SIG-M5 treated with dmso at 0.1 percent for 504 hours (cell line): ENCODE results near the gene GPR149.
"Not testable (repeated sequence)": the region's sequence is repeated elsewhere in the genome, so short reads cannot be mapped to it uniquely, and the experiment has no call there.

Experiments
- DNase-seq: peaks from one replicate; lab custom pipeline; 2025; ENCODE audit not compliant: unreplicated experiment; lab: John Stamatoyannopoulos, UW

The GPR149 gene, protein sequence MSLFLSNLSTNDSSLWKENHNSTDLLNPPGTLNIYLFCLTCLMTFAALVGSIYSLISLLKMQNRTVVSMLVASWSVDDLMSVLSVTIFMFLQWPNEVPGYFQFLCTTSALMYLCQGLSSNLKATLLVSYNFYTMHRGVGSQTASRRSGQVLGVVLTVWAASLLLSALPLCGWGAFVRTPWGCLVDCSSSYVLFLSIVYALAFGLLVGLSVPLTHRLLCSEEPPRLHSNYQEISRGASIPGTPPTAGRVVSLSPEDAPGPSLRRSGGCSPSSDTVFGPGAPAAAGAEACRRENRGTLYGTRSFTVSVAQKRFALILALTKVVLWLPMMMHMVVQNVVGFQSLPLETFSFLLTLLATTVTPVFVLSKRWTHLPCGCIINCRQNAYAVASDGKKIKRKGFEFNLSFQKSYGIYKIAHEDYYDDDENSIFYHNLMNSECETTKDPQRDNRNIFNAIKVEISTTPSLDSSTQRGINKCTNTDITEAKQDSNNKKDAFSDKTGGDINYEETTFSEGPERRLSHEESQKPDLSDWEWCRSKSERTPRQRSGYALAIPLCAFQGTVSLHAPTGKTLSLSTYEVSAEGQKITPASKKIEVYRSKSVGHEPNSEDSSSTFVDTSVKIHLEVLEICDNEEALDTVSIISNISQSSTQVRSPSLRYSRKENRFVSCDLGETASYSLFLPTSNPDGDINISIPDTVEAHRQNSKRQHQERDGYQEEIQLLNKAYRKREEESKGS

DNA sequence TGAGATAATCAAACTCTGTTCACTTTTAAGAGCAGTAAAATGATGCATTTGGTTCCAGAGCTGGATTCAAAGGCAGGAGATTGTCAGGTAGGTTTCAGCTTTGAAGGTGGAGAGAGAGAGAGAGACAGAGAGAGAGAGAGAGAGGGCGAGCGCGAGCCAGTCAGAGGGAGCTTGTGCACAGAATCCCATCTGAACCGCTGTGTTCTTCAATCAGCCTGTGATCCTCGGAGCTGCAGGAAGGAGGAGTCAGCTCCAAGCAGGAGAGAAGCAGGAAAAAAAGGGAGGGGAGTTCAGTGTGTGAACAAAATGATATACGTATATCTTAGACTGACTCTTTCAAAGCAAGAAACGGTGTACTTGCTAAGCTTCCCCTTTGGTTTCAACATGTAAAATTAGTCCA is at the start of gene GPR149:
TSS of gene GPR149 (minus strand) at position 177 of the 400 bp plus-strand sequence. CDS start 575 bp downstream, outside the sequence.
- no peak for DNase-seq

DNA sequence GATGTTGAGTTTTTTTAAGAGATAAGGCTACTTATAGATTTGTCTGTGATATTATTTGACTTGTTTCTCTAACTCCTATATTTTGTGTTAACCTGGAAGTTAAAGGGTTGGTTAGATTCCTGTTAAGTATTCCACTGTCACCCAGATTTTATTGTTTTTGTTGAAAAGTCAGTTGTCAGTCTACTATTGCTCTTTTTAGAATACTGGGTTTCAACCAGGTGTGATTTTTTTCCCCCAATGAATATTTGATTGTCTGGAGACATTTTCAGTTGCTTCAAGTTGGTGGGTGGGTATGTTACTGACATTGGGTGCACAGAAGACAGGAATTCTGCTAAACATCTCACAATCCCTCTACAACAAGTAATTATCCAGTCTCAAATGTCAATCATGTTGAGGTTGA is 43.8 kb upstream of the GPR149 start:
- DNase-seq: no peak

DNA sequence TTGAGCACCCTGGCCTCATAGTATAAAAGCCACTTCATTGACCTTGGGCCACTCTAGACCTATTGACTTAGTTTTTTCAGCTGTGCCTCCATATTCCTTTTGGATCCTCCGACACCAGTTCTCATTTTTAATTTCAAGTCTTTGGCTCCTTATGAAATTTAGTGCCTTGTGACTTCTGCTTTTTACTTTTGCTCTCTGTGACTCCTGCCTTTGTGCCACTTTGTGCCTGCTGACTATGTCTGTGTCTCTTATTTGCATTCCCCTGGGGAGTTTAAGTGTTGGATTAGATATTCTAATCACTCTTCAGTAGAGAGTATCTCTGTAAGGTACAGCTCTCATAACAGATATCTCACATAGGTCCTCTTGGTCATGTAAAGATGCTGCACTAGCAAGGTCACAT is 39.6 kb upstream of the GPR149 start:
- DNase-seq: no peak

DNA sequence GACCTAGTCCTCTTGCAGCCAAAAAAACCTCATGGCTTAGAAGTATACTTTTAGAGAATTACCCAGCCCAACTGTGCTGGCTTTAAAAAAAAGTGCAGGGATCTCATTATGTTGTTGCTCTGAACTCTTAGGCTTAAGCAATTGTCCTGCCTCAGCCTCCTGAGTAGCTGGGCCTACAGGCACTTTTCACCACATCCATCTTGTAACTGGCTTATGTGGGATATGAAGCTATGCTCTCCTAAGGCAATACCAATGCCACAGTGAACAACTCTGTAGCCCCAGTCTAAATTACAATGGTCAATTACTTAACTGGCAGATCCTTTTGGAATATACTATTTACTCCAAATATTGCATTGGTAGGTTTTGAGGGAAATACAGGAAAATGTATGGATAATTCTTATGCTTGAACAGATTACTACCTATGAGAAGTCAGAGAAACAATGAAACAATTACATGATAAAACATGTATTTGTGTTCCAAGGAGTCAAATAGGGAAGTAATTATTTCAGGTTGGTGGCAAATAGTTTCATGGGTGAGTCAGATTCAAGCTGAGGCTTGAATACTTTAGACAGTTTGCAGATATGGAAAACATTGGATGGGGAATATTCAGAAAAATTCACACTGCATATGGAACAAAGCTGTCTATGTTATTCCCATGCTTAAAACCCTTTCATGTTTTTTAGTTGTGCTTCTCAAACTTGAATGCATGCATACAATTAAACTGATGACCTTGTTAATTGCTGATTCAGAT is 34.6 kb upstream of the GPR149 start:
- no peak for DNase-seq

DNA sequence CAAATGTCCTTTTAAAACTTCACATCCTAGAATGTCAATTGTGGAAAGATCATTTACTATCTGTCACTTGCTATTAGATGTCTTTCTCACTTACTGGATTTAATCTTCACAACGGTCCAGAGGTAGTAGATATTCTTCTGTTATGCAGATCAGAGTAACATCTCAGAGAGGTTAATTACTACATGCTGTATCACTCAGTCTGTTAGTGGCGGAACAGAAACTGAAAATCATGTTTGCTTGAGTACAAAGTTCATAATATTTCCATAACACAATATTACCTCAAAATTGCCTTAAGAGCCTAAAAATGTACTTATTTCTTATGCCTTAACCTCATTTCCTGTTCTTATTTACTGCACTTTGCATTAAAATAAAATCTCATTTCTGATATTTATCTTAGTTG is 28.6 kb upstream of the GPR149 start:
- no peak for DNase-seq

DNA sequence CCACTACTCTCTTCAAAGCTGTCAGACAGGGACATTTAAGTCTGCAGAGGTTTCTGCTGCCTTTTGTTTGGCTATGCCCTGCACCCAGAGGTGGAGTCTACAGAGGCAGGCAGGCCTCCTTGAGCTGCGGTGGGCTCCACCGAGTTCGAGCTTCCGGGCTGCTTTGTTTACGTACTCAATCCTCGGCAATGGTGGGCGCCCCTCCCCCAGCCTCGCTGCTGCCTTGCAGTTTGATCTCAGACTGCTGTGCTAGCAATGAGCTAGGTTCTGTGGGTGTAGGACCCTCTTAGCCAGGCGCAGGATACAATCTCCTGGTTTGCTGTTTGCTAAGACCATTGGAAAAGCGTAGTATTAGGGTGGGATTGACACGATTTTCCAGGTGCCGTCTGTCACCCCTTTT is 9.1 kb upstream of the GPR149 start:
- not testable (repeated sequence) for DNase-seq

DNA sequence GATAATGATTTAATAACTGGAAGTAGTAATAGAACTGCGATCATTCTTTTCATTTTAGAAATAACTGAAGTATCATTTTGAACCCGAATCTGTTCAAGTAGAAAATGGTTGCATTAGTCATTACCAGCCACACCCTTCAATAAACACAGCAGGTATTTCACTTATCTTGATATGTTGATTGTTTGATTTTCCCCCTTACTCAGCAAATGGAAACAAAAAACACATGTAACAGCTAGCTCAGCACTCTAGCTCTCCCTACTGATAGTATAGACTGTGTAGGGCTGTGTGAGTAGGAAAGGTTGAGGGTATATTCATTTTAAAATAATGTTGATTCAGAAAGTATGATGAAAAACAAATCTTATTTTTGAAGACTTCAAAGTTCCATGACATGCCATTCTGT is 1.1 kb upstream of the GPR149 start:
- DNase-seq: no peak

DNA sequence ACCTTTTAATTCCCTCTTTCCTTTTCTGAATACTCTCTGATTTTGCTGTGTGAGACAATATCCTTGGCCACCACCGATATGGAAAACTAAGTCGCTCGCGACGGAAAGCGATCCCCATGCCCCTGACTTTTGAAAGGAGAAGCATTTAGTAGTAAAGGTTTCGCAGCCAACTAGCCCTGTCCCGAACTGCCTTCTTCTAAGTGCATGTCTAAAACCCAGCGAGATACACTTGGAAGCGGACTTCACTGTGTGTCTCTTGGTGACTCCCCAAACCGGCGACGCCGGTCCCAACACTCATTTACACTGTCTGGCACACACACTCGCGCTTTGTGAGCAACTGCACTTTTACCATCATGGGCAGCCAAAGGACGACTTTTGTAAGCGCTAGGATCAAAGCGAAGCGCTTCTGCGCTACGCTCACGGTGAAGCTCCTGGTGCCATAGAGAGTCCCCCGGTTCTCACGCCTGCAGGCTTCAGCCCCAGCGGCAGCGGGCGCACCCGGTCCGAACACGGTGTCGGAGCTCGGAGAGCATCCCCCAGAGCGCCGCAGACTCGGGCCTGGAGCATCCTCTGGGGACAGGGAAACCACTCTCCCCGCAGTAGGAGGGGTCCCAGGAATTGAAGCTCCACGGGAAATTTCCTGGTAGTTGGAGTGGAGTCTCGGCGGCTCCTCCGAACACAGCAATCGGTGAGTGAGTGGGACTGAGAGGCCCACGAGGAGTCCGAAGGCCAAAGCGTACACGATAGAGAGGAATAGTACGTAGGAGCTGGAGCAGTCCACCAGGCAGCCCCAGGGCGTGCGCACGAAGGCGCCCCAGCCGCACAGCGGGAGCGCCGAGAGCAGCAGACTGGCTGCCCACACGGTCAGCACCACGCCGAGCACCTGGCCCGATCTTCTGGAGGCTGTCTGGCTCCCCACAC is 1.4 kb downstream of the GPR149 start:
- DNase-seq: no peak

DNA sequence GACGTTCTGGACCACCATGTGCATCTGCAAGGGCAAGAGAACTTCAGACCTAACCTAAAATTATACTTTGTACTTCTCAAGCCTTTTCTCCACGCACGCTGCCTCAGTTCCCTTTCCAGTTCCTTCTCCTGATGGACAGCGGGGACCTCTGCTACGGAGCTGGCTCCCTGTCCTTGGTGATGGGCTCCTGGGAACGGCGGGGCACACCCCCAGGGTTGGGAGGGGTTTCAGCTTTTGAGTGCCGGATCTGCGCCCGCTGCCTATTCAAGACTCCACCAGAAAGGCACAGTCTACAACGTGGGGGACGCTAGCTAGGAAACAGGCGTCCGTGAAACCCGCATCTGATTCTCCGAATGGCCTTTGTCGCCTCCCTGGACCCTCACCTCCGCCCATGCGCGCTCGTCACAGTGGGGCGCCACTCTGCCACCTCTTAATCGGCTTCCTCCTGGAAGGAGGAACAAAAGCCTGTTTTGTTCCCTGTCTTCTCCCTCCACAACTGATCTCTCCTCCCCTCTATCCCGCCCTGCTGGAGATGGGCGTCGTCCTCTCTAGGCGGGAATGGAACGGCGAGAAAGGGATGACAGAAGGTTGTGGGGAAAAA is 2.2 kb downstream of the GPR149 start:
- no peak for DNase-seq

DNA sequence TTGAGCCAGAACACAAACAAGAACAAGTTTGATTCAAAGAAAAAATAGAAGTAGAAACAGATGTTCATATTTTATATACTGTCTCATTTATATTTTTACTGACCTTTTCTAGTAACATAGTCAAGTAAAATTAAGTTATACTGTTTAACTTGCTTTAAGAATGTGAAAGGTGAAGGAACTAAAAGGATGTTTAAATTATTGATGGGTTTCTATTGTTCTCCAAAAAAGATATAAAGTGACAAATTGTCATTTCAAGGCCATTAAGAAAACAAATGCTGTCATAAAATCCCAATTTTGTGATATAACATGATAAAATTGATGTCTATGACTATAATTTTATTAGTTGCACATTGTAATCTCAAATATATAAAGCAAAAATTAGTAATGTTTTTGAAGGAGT is 7.3 kb downstream of the GPR149 start:
- DNase-seq: no peak

DNA sequence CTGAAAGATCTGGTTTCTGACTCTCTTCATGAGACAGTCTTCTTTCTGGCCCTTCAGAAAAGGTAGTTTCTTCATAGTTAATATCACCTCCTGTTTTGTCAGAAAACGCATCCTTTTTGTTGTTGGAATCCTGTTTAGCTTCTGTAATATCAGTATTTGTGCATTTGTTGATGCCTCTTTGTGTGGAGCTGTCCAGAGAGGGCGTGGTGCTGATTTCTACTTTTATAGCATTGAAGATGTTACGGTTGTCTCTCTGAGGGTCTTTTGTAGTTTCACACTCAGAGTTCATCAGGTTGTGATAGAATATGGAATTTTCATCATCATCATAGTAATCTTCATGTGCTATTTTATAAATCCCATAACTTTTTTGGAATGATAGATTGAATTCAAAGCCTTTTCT is 8.9 kb downstream of the GPR149 start:
- no peak for DNase-seq

DNA sequence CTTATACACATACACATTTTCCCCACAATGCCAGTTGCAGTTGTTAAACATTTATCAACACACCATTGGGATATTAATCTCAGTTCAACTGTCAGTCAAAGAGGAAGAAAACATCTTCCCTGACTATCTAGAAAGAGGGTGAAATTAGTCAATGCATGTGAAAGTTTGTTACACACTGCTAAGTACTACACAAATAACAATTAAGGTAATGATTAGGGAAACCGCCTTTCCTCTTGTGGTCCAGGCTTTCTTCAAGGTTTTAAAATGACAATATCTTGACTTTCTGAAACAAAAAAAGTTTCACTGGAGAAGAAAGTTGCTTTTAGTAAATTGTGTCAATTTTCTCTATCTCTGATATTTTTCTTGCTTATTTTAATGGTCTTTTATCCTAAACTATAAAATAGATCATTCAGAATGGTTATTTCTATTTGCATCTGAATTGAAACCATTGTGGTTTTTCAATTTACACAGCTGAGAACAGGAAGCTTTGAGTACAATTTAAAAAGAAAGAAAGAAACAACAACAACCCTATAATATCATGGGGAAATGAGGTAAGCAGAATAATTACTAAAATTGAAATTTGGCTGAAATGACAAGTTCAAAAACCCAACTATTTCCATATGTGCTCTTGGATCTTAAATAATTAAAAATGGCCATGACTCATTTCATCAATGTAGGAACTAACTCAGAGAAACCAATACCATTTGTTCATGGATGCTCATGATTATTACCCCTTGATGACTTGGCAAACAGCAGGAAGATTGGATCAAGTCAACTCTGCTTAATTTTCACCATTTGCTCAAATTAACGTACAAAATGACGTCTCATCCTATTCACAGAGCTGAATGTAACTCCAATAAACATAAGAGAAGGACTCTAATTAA is 31.7 kb downstream of the GPR149 start:
- no peak for DNase-seq

DNA sequence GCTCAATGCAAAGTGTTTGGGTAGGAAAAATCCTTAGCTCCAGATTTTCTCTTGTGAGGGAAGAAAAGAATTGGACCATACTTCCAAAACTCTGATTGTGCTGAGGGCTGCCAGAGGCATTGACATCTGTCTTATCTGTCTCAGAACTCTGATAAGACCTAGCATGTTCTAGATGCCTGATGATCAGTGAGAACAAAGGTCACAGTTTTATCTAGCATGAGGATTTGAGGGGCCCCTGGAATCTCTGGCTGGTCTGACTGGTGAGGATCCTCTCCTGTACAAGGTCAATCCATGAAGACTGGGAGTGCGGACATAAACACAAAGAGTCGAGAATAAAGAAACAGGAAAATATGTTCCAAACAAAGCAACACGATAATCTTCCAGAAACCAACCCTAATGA is 40.1 kb downstream of the GPR149 start:
- no peak for DNase-seq

DNA sequence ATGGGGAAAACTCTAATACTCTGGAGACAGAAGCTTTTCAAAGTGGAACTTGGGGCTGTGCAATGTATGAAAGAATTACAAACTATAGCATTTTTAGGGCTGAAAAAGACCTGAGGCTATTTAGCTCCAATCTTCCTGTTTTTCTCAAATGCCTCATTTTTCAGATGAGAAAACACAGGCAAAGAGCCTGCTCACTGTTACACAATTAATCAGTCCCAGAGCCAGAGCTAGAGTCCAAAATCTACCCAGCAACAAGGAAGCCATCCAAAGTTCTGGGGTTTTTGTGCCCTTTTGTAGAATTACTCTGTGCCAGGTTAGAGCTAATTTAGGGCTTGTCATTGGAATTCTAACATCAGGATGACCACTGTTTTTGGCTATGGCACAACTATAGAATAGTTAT is 45.5 kb downstream of the GPR149 start:
- no peak for DNase-seq

DNA sequence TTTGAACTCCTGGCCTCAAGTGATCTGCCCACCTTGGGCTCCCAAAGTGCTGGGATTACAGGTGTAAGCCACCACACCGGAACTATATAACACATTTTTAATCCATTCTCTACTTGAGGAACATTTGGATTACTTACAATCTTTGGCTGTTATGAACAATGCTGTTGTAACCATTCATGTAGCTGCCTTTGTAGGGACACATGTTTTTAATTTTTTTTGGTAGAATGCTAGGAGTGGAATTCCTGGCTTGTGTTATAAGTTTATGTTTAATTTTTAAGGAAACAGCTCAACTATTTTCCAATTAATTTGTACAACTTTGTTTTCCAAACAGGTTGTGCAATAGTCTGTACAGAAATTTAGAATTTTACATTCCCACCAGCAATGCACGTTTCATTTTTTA is 51.7 kb downstream of the GPR149 start:
- DNase-seq: no peak

DNA sequence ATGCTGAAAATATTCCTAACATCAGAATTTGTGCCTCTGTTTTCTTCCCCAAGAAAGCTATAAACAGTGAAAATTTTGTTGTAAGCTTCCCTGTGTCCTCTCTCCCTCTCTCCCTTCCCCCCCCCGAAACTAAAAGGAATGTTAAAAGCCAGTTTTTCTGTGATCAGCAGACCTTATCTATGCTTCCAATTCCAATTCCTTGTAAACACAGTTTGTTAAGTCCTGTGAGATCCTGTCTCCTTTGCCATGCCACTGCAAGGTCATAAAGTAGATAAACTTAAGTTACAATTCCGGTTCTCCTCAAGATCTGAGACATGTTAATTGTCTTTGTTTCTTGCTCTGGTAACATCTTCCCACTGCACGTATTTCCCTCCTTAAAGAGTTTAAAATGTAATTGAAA is 62.8 kb downstream of the GPR149 start:
- no peak for DNase-seq

DNA sequence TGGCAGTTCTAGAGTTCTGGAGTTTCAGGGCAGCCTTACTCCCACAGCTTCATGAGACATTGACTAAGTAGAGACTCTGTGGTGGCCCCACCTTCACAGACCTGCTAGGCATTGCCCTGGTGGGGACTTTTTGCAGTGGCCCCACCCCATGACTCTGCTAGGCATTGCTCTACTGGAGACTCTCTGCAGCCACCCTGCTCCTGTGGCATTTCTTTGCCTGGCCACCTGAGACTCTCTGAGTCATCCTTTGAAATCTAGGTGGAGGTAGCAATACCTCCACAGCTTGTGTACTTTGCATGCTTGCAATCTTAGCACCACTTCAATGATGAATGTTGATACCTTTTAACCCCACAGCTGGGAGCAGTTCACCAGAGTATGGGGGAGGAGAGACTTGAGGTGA is 65.1 kb downstream of the GPR149 start:
- DNase-seq: peak; percentile 22

DNA sequence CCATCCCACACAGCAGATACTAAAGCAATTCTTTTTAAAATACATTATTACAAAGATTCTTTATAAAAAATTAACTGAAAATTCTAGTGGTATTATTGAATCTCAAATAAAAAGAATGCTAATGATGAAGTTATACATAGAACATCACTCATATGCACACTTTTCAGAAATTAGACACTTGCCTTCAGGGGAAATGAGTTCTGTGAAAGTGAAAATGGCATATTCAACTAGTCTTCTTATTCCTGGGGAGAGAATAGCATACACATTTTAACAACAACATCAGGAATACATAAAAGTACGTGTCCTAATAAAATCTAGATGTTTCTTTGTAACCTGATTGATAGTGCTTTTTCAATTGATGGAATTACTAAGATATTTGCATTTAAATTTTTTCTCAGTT is 68.9 kb downstream of the GPR149 start:
- DNase-seq: no peak

DNA sequence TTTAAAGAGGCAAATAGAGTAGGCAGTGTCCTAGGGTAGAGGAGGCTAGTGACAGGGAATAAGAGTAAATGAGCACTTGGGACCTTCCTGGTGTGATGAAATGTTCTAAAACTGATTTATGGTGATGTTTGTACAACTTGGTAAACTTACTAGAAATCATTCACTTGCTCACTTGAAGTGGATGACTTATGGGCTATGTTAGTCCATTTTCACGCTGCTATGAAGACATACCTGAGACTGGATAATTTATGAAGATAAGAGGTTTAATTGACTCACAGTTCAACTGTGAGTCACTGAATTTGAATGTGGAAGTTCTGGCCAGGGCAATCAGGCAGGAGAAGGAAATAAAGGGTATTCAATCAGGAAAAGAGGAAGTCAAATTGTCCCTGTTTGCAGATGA is 74.0 kb downstream of the GPR149 start:
- peak; percentile 19 for DNase-seq
